Activated CD8-positive, alpha-beta T cell treated with anti-CD3 and anti-CD28 coated beads for 36 hours (primary cell): ENCODE measurements around the gene CNGA3. TPM values are rescaled to one million over a fixed set of nuclear protein-coding genes. Genes with fewer than 3 reads are reported as not detected.
A peak's percentile ranks its signal among the peaks of the same experiment; 100 is the strongest.

Experiments used
- ATAC-seq: fragments of 200-7000 bp; cut with Tn5 transposase; one replicate; pipeline ENCODE4 v1.10.0; 2021; ENCODE audit warnings: mild to moderate bottlenecking, moderate library complexity
- CTCF ChIA-PET: fragments of 350-600 bp; sonication (Branson Sonifier 250); formaldehyde crosslinking; loops from one replicate; lab custom pipeline; 2021; ENCODE audit warnings: antibody characterized with exemption; lab: Charles Lee
- POLR2A ChIA-PET: fragments of 350-600 bp; sonication (Branson Sonifier 250); formaldehyde crosslinking; loops from one replicate; lab custom pipeline; 2021; ENCODE audit warnings: antibody characterized with exemption; lab: Charles Lee
- DNase-seq: peaks from one replicate; pipeline ENCODE4 v3.0.0-alpha.2; 2020
- H3K27ac Mint-ChIP-seq: one replicate; pipeline ENCODE4 v1.8.0; 2021; ENCODE audit warnings: mild to moderate bottlenecking, mixed read lengths
- H3K27me3 Mint-ChIP-seq: one replicate; pipeline ENCODE4 v1.8.0; 2021; ENCODE audit warnings: mixed read lengths
- H3K36me3 Mint-ChIP-seq: one replicate; pipeline ENCODE4 v1.8.0; 2021; ENCODE audit warnings: low read depth, mixed read lengths
- H3K4me1 Mint-ChIP-seq: one replicate; pipeline ENCODE4 v1.8.0; 2021; ENCODE audit warnings: low read depth, mixed read lengths
- H3K4me3 Mint-ChIP-seq: one replicate; pipeline ENCODE4 v1.8.0; 2021; ENCODE audit warnings: mild to moderate bottlenecking, moderate library complexity, mixed read lengths
- H3K9me3 Mint-ChIP-seq: one replicate; pipeline ENCODE4 v1.8.0; 2021; ENCODE audit warnings: mixed read lengths
- CTCF ChIP-seq: fragments of 200-600 bp; IDR thresholded peaks from one replicate; pipeline ENCODE4 v1.8.0; 2022; ENCODE audit warnings: antibody characterized with exemption, mild to moderate bottlenecking
- intact Hi-C: fragments of 100-400 bp; cut with micrococcal nuclease; formaldehyde crosslinking; loops from one replicate; pipeline ENCODE4 v1.10.0; 2022
- total RNA-seq, 2 experiments: library from RNA; stranded (reverse); gene quantifications; one replicate each; pipeline ENCODE4 v1.2.3, GENCODE V29; 2021

Gene CNGA3
- total RNA-seq, 2 experiments from 2014 or later, result not detected

GRCh38 chr2:98441706-98442450 lies 95.6 kb downstream of the CNGA3 start:
- intact Hi-C loops, result no loop called here
- DNase-seq, result no peak
- Mint-ChIP-seq H3K36me3 (peaks cover 8% of the 10 kb centered on the region), H3K27me3 (no peaks in the 10 kb centered on the region), H3K27ac (no peak overlapping the region), H3K9me3 (peaks cover 14% of the 10 kb centered on the region), H3K4me3 (no peak overlapping the region), H3K4me1 (peaks cover 28% of the 10 kb centered on the region)
- no peak for TF ChIP-seq CTCF
- ATAC-seq, result no peak
- CTCF ChIA-PET, result interaction anchor here (1.4 kb wide), 1 partner anchor 12 kb away, joined by 4 read pairs; no protein-coding TSS in a partner anchor
- POLR2A ChIA-PET, result interaction anchor here (0.9 to 1.2 kb wide), 3 partner anchors 9 to 23 kb away, joined by 3 read pairs; no protein-coding TSS in a partner anchor

- Mint-ChIP-seq H3K27me3 (no peaks in the 10 kb centered on the region), H3K4me1 (peaks cover 33% of the 10 kb centered on the region), H3K4me3 (no peak overlapping the region), H3K27ac (no peak overlapping the region), H3K36me3 (peaks cover 8% of the 10 kb centered on the region), H3K9me3 (peaks cover 14% of the 10 kb centered on the region)
- TF ChIP-seq CTCF, result no peak
- intact Hi-C loops, result no loop called here
- CTCF ChIA-PET, result interaction anchor here (0.7 to 1.4 kb wide), 2 partner anchors 11 to 29 kb away, joined by 3 to 4 read pairs; no protein-coding TSS in a partner anchor
- POLR2A ChIA-PET, result interaction anchor here (0.6 to 1.2 kb wide), 3 partner anchors 10 to 50 kb away, joined by 3 to 4 read pairs (median 3); no protein-coding TSS in a partner anchor
- ATAC-seq (no peak), DNase-seq (no peak)
These were observed 96.2 kb downstream of the CNGA3 start for GRCh38 chr2:98442488-98442887.

- ChIA-PET POLR2A (interaction anchor here (1.0 kb wide), 1 partner anchor 20 kb away, joined by 4 read pairs; no protein-coding TSS in a partner anchor), CTCF (interaction anchor here (0.6 to 1.3 kb wide), 2 partner anchors 22 to 73 kb away, joined by 3 read pairs; no protein-coding TSS in a partner anchor)
- Mint-ChIP-seq H3K4me3 (peak within 1 kb of the TSS; percentile 81), H3K27me3 (no peaks in the 10 kb centered on the region), H3K9me3 (peaks cover 4% of the 10 kb centered on the region), H3K36me3 (peaks cover 8% of the 10 kb centered on the region), H3K27ac (peak within 1 kb of the TSS; percentile 90), H3K4me1 (peaks cover 34% of the 10 kb centered on the region)
- intact Hi-C loops, result loop anchor here (5.0 kb wide), 1 partner anchor 38 kb away; no protein-coding TSS in a partner anchor
- peak; percentile 73 for ATAC-seq
- DNase-seq, result peak; percentile 73
- no peak for TF ChIP-seq CTCF
These were observed 98.3 kb downstream of the CNGA3 start, which contains the start of gene INPP4A for GRCh38 chr2:98444436-98445176. Gene INPP4A (plus strand): TSS chr2:98444858. CDS start chr2:98520049, 75,191 bp downstream.

GRCh38 chr2:98445177-98445682 lies 99.0 kb downstream of the CNGA3 start:
- DNase-seq, result peak; percentile 52
- ATAC-seq, result peak; percentile 12
- CTCF ChIA-PET, result interaction anchor here (0.6 to 2.6 kb wide), 5 partner anchors 11 to 73 kb away, joined by 3 to 19 read pairs (median 11); no protein-coding TSS in a partner anchor
- POLR2A ChIA-PET, result interaction anchor here (1.0 kb wide), 1 partner anchor 20 kb away, joined by 4 read pairs; no protein-coding TSS in a partner anchor
- Mint-ChIP-seq H3K4me1 (peaks cover 37% of the 10 kb centered on the region), H3K27me3 (no peaks in the 10 kb centered on the region), H3K27ac (peak overlapping the region; percentile 90), H3K4me3 (peak overlapping the region; percentile 81), H3K9me3 (no peaks in the 10 kb centered on the region), H3K36me3 (peaks cover 8% of the 10 kb centered on the region)
- intact Hi-C loops, result loop anchor here (5.0 kb wide), 1 partner anchor 37 kb away; no protein-coding TSS in a partner anchor
- no peak for TF ChIP-seq CTCF
